HG02610 (cell line): ENCODE results near the gene NOP58.
"Not testable (repeated sequence)": the region's sequence is repeated elsewhere in the genome, so short reads cannot be mapped to it uniquely, and the experiment has no call there.

Source experiments
- ATAC-seq: cut with Tn5 transposase; IDR thresholded peaks from one replicate; pipeline ENCODE4 v1.9.1; 2021; ENCODE audit warnings: mild to moderate bottlenecking, moderate library complexity; ENCODE audit not compliant: unreplicated experiment

The NOP58 gene, protein sequence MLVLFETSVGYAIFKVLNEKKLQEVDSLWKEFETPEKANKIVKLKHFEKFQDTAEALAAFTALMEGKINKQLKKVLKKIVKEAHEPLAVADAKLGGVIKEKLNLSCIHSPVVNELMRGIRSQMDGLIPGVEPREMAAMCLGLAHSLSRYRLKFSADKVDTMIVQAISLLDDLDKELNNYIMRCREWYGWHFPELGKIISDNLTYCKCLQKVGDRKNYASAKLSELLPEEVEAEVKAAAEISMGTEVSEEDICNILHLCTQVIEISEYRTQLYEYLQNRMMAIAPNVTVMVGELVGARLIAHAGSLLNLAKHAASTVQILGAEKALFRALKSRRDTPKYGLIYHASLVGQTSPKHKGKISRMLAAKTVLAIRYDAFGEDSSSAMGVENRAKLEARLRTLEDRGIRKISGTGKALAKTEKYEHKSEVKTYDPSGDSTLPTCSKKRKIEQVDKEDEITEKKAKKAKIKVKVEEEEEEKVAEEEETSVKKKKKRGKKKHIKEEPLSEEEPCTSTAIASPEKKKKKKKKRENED

DNA sequence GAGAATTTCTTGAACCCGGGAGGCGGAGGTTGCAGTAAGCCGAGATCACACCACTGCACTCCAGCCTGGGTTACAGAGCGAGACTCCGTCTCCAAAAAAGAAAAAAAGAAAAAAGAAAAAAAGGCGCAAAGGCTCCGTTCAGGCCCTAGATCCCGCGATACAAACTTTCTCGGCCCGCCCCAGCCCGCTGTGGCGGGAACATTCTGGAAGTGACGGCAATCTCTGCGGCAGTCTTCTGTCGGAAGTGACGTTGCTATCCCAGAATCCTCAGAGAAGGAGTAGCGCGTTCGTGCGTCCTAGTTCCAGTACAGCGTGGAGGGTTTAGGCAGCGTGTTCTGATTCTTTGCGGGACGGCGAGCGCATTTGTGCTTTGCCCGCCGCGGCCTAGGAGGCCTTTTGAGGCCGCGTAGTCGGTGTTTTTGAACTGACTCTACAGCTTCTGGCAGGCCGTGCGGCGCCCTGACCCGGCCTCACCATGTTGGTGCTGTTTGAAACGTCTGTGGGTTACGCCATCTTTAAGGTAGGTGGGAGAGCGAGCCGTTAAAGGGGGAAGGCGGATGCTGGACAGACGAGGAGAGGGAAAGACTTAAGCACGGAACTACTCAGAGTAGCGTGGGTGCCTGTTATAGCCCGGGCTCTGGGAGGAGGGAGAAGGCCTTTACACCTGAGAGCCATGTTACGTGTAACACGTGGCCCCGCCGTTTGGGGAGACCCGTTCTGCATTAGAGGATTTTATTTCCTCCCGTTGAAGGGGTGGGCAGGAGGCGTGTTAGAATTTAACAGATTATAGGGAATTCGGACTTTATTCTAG is at the start of gene NOP58:
Gene NOP58, plus strand, starts transcription at position 297 of the 811 bp plus-strand sequence. Its CDS starts 179 bp downstream, at position 476.
- ATAC-seq, result peak; percentile 86

DNA sequence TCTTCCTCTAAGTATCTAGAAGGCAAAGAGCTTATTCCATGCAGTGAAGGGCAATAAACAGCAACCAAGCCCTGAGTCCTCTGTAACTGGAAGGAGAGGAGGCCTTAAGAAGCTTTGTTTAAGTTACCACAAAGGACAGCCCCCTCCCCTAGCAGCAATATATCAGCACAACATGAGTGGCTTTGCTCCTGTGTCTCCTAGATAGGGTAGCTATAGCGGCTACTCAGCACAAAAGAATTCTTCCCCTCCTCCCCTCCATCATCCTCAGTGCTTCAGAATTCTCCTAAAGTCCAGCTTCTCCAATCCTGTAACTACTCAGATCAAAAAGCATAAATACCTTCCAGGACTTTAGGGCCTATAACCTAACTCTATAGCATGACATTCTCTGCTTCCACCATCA is 43.7 kb upstream of the NOP58 start:
- ATAC-seq, result no peak

DNA sequence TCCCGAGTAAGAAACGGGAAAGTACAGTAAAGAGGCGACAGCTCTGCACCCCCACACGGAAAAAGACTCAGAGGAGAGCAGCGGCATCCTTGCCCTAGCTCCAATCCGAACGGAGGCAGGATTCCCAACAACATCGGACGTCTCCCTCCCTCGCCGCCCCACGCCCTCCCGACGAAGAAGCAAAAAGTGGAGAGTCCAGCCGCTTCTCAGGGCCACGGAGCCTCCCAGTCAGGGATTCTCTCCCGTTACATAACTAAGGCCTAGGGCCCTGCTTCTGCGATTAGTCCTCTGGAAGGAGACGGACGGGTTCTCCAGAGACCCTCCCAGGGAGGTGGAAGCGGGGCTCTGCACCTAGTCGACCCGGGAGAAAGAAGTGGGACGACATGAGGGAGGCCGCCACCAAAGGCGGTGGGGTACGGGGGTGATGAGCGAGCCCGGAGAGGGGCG is 27.8 kb upstream of the NOP58 start:
- peak; percentile 41 for ATAC-seq

DNA sequence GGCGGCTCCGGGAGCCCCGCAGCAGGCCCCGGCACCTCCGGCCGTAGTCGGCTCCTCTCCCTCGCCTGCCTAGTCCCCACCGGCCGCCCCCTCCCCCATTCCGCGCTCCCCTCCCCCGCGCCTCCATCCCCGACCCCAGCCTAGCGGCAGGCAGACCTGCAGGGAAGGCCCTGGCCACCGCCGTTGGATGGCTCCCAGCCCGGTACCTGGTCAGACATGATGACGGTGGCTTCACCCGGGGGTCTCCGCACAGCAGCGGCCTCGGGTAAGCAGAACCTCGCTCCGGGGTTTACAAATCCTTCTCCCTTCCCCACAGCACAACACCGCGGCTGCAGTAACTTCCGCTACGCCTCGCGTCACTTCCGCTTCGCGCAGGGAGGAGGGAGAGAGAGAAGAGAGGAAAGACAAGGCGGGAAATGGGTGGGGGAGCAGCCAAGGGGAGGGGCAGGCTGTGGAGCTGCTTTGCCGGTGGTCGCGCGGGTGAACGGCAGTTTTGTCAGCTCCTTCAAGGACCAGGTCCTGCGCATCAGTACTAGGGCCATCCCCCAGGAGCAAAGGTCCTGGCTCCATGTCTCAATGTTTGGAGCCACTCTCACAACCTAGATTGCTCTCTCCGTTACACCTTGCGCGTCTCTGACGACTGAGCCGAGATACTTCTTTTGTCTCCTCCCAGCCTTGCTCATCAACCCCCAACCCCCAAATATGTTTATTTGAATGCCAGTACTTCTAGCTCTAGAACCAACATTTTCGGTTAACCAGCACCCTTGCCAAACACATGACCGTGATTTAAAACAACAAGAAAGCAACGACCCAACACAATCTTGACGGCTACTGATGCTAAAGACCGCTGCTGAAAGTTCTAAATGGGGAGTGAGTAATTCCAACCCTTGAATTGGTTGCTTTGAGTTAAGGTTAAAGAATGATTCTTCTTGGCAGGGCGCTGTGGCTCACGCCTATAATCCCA is 27.0 kb upstream of the NOP58 start, which contains the start of gene SUMO1:
Gene SUMO1, minus strand, starts transcription at position 364 of the 964 bp plus-strand sequence. Its CDS starts 146 bp downstream, at position 218.
- peak; percentile 95 for ATAC-seq

DNA sequence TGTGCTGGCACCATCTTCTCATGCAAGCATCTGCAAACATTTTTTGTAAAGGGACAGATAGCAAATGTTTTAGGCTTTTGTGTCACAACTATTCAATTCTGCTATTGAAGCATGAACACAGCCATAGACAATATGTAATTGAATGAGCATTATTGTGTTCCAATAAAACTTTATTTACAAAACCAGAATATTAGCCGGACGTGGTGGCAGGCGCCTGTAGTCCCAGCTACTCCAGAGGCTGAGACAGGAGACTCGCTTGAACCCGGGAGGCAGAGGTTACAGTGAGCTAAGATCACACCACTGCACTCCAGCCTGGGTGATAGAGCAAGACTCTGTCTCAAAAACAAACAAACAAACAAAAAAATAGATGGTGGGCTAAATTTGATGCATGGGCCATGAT is 17.9 kb upstream of the NOP58 start:
- not testable (repeated sequence) for ATAC-seq

DNA sequence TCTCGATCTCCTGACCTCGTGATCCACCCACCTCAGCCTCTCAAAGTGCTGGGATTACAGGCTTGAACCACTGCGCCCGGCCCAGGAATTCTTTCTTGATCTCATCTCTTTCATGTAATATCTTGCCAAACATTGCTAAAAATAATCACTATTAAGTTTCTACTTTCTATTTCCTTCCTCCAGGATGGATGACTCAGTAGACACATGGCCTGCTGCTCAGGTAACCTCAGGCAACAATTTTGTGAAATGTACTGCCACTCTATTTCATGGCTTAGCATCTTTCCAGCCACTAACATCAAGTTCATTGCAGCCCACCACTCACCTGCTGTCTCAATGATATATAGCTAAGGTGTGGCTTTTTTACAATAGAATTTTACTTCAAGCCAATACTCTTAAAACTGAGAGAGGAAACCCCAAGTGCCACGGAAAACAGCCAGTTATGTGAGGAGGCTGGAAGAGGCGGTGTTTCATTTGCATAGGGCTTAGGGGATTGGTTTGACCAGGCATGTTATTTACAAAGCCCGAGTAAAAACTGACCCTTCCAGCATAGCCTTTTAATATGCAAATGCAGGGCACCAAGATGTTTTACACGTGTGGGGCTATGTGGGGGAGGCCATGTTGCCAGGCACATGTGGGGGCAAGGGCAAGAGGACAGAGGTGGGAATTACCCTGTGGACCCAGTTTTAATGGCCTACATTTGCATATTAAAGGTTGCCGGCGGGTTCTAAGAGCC is 15.9 kb upstream of the NOP58 start:
- ATAC-seq, result no peak

DNA sequence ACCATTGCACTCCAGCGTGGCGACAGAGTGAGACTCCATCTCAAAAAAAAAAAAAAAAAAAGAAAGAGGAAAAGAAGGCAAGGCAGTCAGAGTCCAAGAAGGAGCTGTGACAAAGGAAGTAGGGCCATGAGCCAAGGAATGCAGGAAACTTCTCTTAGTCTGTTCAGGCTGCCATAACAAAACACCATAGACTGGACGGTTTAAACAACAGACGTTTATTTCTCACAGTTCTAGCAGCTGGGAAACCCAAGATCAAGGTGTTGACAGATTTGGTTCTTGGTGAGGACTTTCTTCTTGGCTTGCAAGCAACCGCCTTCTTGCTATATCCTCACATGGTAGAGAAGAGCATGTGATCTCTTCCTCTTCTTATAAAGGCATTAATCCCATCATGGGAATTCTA is 14.1 kb upstream of the NOP58 start:
- no peak for ATAC-seq

DNA sequence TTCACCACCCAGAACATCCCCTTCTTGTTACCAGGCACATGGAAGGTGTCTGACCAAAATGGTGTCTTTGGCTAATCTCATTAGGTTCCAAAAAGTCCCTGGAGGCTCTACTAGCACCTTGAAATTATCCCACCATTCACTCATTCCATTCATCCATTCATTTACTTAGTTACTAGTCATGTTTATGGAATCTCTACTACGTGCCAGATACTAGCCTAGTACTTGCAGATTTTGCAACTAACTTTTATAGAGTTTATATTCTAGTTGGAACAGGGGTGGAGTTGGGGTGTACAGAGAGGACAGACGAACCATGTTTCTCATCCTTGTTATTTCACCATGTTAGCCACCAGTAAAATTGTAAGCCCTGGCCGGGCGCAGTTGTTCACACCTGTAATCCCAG is 4.0 kb upstream of the NOP58 start:
- ATAC-seq, result no peak

DNA sequence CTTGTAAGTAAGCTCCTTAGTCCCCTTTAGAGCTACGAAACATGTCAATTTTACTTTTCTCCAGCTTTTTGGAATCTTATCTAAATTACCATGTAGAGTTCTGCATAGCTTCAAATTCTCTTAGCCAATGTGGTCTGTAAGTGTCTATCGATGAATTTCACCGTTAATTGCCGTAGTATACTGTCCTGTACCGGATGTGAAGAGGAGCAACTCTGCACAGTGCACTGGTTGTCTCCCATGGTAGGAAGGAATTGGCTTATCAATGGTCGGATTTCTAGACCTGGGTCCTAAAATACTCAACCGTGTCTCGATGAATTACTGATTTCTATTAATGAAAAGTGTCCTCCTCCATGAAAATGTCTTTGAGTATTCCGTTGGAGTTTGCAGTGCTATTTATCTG is 1.9 kb downstream of the NOP58 start:
- ATAC-seq, result no peak

DNA sequence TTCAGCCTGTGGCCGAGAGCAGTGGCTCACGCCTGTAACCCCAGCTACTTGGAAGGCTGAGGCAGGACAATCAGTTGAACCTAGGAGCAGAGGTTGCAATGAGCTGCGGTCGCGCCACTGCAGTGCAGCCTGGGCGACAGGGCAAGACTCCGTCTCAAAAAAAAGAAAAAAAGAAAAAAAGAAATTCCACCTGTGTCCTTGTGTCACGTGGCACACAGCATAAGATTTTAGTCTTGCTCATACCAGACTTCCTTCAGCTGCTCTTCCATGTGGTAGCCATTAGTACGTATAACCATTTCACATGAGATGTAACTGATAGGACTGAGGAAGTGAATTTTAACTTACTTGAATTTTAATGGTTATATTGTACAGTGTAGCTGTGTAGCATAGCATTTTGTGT is 4.0 kb downstream of the NOP58 start:
- ATAC-seq, result no peak

DNA sequence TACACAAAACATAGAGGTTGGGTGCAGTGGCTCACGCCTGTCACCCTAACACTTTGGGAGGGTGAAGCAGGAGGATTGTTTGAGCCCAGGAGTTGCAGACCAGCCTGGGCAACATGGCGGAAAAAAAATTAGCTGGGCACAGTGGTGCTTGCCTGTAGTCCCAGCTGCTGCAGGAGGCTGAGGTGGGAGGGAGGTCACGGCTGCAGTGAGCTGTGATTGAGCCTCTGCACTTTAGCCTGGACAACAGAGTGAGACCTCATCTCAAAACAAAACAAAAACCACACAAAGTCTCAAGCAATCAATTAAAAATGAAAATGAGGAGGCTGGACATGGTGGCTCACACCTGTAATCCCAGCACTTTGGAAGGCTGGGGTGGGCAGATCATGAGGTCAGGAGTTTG is 4.9 kb downstream of the NOP58 start:
- no peak for ATAC-seq

DNA sequence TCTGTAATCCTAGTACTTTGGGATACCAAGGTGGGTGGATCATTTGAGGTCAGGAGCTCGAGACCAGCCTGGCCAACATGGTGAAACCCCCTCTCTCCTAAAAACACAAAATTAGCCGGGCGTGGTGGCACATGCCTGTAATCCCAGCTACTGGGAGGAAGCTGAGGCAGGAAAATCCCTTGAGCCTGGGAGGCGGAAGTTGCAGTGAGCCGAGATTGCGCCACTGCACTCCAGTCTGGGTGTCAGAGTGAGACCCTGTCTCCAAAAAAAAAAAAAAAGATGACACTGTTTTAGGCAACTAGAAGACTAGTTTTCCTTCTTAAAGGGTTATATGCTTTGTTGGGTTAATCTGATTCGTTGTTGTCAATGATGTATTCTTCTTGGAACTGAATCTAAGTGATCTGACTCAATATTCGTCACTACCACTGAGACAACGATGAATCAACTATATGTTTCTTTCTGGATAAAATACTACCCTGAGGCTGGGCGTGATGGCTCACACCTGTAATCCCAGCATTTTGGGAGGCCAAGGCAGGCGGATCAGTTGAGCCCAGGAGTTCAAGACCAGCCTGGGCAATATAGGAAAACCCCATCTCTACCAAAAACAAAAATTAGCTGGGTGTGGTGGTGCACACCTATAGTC is 10.6 kb downstream of the NOP58 start:
- not testable (repeated sequence) for ATAC-seq

DNA sequence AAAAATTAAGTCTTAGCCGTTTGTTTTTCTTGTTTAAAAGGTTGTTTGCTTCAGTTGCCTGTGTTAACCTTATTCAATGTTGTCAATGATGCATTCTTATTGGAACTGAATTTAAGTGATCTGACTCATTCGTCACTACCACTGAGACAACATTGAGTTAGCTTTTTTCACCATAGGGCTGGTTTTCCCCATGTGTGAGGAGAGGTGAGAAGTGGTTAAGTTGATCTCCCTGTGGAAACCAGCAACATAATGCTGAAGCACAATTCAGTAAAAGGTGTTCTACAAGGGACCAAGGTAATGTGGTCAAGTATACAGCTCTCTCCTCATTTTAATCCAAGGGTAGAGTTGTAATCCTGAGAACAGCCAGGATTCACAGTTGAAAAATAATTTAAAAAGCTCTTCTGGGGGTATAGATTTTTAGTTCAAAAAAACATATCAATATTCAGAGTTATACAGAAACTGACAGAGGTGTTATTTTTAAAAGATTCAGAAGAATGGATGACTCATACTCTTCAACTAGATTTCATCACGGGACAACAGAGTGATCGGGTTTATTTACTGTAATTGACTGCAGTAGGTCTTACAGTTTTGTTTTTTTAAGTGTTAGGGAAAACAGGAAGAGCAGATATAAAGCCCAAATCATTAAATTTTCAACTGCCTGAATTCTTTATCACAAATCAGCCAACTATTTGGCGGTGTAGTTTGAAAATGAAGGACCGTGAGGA is 12.6 kb downstream of the NOP58 start:
- ATAC-seq, result peak; percentile 84

DNA sequence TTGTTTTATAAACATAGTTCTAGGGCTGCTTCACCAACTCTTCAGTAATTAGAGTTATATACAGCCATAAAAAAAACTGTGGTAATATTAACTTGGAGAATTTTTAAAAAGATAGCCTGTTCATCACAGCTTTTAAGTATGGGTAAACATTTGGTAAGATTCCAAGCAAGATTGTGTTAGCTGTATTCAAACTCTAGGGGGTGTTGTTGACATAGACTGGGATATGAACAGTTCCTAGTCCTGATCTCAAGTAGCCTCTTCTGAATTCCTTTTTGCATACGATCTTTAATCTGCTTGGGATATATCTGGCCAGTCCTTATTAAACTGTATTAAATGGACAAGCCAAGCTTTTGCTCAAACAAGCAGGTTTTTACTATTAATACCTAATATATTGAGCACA is 13.4 kb downstream of the NOP58 start:
- no peak for ATAC-seq

DNA sequence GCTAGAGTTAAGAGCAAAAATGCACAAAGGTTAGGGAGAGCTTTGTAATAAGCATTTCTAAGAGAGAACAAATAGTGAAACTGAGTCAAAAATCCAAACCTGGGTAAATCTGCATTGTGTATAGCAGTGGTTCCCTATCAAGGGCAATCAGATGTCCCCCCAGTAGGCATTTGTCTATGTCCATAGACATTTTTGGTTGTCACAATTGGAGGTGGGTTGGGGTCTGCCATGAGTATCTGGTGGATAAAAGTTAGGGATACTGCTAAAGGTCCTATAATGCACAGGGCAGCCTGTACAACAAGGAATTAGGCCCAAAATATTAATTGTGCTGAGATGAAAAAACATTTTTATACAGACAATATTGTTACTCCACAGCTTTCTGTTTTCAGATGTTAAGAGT is 21.0 kb downstream of the NOP58 start:
- ATAC-seq, result no peak

DNA sequence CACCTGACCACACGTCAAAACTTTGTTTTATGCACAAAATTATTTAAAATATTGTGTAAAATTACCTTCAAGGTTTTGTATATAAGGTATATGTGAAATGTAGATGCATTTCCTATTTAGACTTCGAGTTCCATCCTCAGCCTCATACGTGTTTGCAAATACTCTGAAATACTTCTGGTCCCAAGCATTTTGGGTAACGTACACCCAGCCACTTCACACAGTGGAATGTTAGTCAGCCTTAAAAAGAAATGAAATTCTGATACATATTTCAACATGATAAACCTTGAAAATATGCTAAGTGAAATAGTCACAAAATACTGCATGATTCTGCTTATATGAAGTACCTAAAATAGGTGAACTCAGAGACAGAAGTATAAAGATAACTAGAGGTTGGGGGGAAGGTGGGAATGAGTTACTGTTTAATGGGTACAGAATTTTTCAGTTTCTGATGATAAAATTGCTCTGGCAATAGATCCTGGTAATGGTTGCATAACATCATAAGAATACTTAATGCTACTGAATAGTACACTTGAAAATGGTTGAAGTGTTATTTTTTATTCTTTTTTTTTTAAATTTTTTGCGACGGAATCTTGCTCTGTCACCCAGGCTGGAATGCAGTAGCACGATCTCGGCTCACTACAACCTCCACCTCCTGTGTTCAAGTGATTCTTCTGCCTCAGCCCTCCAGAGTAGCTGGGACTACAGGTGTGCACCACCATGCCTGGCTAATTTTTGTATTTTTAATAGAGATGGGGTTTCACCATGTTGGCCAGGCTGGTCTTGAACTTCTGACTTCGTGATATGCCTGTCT is 24.0 kb downstream of the NOP58 start:
- no peak for ATAC-seq

DNA sequence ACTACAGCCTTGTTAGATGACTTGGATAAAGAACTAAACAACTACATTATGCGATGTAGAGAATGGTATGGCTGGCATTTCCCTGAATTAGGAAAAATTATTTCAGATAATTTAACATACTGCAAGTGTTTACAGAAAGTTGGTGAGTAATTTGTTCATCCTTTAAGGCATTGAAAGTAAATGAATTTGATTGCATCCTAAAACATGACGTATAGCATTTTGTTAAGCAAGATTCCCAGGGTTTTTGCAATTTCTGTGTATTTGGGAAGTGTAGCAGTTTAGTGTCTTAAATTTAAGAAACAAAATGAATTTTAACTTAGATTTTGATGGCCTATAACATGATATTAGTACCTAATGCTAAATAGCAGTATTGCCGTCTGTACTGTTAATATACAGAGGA is 24.8 kb downstream of the NOP58 start:
- no peak for ATAC-seq

DNA sequence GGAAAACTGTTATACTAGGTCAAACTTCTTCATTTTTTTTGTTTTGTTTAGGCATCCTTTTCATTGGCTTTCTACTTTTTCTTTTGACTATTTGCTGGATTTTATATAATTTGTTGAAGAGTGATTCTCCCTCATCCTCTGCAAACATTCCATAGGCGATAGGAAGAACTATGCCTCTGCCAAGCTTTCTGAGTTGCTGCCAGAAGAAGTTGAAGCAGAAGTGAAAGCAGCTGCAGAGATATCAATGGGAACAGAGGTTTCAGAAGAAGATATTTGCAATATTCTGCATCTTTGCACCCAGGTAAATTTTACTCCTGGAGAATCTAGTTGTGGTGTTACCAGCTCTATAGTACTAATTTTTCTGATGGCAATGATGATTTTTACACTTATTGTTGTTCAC is 25.4 kb downstream of the NOP58 start:
- ATAC-seq, result no peak
